Measurements from ENCODE around the gene RTN3. TPM values are rescaled to one million over a fixed set of nuclear protein-coding genes. Genes with fewer than 3 reads are reported as not detected.

The RTN3 gene
- total and polyA plus RNA-seq, 9 of the 15 experiments (the other 6 are each of a cell fraction or from before 2014, with no cell fraction given) = 41.6 to 169 (median 93.5) TPM

DNA sequence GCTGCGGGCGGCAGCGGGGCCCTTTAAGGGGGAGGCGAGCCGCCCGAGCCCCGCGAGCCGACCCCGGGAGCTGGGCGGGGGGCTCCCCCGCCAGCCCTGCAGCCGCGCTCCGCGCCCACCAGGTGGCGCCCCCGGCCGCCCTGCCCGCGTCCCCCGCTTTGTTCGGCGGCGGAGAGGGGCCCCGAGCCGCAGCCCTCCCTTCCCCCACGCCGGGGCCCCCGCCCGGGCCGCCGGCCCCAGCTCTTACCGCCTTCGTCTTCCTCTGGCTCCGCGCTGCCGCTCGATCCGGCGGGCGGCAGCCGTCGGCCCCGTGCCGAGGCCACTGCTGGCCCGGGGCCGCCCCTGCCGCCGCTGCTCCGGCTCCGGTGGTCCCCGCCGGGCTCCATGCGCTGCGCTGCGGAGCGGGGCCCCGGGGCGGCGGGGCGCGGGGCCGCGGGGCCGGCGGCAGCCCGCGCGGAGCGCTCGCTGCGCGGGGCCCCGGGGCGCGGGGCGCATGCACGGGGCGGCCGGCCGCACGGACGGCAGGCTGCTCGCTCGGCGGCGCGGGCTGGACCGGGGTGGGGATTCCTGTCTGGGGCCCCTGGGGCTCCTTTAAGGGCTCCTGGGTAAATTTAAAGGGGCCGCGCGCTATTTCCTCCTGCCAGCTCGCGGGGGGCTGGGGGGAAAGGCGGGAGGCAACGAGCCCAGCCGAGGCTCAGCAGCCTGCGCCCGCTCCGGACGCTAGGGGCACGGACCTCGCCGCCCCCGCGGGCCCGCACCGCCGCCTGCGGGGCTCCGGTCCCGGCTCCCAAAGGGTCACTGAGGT is 87.1 kb downstream of the RTN3 start, which contains the start of gene ZFTA (continued):
- peak; percentile 70; the same call in 1 of the 2 replicates for TF ChIP-seq ZNF143 (CRISPR knock-in tag; IDR thresholded peaks at IDR 0.05)
- TF ChIP-seq, protein P1, sequence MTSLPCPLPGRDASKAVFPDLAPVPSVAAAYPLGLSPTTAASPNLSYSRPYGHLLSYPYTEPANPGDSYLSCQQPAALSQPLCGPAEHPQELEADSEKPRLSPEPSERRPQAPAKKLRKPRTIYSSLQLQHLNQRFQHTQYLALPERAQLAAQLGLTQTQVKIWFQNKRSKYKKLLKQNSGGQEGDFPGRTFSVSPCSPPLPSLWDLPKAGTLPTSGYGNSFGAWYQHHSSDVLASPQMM (CRISPR knock-in tag; IDR thresholded peaks at IDR 0.05) = no peak
- TF ChIP-seq, protein P2, sequence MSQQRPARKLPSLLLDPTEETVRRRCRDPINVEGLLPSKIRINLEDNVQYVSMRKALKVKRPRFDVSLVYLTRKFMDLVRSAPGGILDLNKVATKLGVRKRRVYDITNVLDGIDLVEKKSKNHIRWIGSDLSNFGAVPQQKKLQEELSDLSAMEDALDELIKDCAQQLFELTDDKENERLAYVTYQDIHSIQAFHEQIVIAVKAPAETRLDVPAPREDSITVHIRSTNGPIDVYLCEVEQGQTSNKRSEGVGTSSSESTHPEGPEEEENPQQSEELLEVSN (IDR thresholded peaks at IDR 0.05; ENCODE audit: borderline replicate concordance in 1 of 2, extremely low read depth in 1 of 2, insufficient read depth in 1 of 2, insufficient read length in 1 of 2, low read depth in 1 of 2, low read length in 1 of 2, poor library complexity in 1 of 2, severe bottlenecking in 1 of 2) = peak in 1 of 2 experiments; percentile 50
- no peak for TF ChIP-seq ZNF584 (CRISPR knock-in tag; IDR thresholded peaks at IDR 0.05; ENCODE audit: low read depth)
- TF ChIP-seq, protein P3, sequence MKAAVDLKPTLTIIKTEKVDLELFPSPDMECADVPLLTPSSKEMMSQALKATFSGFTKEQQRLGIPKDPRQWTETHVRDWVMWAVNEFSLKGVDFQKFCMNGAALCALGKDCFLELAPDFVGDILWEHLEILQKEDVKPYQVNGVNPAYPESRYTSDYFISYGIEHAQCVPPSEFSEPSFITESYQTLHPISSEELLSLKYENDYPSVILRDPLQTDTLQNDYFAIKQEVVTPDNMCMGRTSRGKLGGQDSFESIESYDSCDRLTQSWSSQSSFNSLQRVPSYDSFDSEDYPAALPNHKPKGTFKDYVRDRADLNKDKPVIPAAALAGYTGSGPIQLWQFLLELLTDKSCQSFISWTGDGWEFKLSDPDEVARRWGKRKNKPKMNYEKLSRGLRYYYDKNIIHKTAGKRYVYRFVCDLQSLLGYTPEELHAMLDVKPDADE (conservative IDR thresholded peaks at IDR 0.05; ENCODE audit: control insufficient read depth, low read depth, low read length) = 0 out of 2 replicates have a peak, but pooled peaks have one; percentile 35
- TF ChIP-seq YY1 (IDR thresholded peaks at IDR 0.05; ENCODE audit: borderline replicate concordance in 1 of 3, control insufficient read depth in 1 of 3, extremely low read depth in 1 of 3, insufficient read depth in 3 of 3, insufficient read length in 1 of 3, insufficient replicate concordance in 2 of 3, low read depth in 1 of 3, low read length in 2 of 3) = peak in 1 of 3 experiments; percentile 16
- TF ChIP-seq, protein P4, sequence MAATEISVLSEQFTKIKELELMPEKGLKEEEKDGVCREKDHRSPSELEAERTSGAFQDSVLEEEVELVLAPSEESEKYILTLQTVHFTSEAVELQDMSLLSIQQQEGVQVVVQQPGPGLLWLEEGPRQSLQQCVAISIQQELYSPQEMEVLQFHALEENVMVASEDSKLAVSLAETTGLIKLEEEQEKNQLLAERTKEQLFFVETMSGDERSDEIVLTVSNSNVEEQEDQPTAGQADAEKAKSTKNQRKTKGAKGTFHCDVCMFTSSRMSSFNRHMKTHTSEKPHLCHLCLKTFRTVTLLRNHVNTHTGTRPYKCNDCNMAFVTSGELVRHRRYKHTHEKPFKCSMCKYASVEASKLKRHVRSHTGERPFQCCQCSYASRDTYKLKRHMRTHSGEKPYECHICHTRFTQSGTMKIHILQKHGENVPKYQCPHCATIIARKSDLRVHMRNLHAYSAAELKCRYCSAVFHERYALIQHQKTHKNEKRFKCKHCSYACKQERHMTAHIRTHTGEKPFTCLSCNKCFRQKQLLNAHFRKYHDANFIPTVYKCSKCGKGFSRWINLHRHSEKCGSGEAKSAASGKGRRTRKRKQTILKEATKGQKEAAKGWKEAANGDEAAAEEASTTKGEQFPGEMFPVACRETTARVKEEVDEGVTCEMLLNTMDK (IDR thresholded peaks at IDR 0.05; ENCODE audit: borderline replicate concordance, insufficient read depth, low read depth, low read length, poor library complexity, severe bottlenecking) = peak; percentile 64
- TF ChIP-seq, protein P5, sequence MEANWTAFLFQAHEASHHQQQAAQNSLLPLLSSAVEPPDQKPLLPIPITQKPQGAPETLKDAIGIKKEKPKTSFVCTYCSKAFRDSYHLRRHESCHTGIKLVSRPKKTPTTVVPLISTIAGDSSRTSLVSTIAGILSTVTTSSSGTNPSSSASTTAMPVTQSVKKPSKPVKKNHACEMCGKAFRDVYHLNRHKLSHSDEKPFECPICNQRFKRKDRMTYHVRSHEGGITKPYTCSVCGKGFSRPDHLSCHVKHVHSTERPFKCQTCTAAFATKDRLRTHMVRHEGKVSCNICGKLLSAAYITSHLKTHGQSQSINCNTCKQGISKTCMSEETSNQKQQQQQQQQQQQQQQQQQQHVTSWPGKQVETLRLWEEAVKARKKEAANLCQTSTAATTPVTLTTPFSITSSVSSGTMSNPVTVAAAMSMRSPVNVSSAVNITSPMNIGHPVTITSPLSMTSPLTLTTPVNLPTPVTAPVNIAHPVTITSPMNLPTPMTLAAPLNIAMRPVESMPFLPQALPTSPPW (CRISPR knock-in tag; IDR thresholded peaks at IDR 0.05) = peak; percentile 89
- no peak for TF ChIP-seq SMAD1 (IDR thresholded peaks at IDR 0.05; ENCODE audit: low read depth, low read length, partially characterized antibody)
- no peak for TF ChIP-seq ZNF785 (CRISPR knock-in tag; IDR thresholded peaks at IDR 0.05)
- TF ChIP-seq SMC3 (conservative IDR thresholded peaks at IDR 0.05; ENCODE audit: insufficient read depth, low read depth, low read length) = peak; percentile 39; the same call in 1 of the 2 replicates
- peak; percentile 41; the same call in 1 of the 2 replicates for TF ChIP-seq RBFOX2 (IDR thresholded peaks at IDR 0.05; ENCODE audit: low read depth, low read length)
- no peak for TF ChIP-seq ZNF212 (CRISPR knock-in tag; IDR thresholded peaks at IDR 0.05)
- peak in 1 of 2 experiments; percentile 73; a peak in 1 of 4 replicates for TF ChIP-seq NONO (IDR thresholded peaks at IDR 0.05; ENCODE audit: low read depth in 2 of 2, low read length in 1 of 2)
- no peak for TF ChIP-seq ZNF76 (CRISPR knock-in tag; IDR thresholded peaks at IDR 0.05; ENCODE audit: borderline replicate concordance)

All from K562 (cell line).